Panc1 (cell line): ENCODE results near the gene MEGF6. TPM values are rescaled to one million over a fixed set of nuclear protein-coding genes. Genes with fewer than 3 reads are reported as not detected.

ENCODE experiments used
- ATAC-seq: fragments of 200-7000 bp; cut with Tn5 transposase; 2 replicates; pipeline ENCODE4 v1.9.1; 2020; ENCODE audit warnings: mild to moderate bottlenecking, moderate library complexity
- BruUV-seq: library from RNA; stranded (reverse); fragments of 400-500 nt; replicated peaks from 2 replicates; lab custom pipeline; 2021; lab: Mats Ljungman, UMichigan
- CTCF ChIA-PET: fragments of 300-600 bp; sonication (Branson Sonifier 250); formaldehyde crosslinking; loops from one replicate; lab custom pipeline; 2022; ENCODE audit warnings: antibody characterized with exemption; lab: Charles Lee
- POLR2A ChIA-PET: fragments of 300-600 bp; sonication (Branson Sonifier 250); formaldehyde crosslinking; loops from one replicate; lab custom pipeline; 2022; ENCODE audit warnings: antibody characterized with exemption; lab: Charles Lee
- DNase-seq: peaks from one replicate; pipeline ENCODE4 v3.0.0-alpha.2; 2010; ENCODE audit warnings: low read depth, low spot score
- H3K27ac ChIP-seq: 2 replicates; pipeline ENCODE4 v1.5.1; 2011; ENCODE audit warnings: mild to moderate bottlenecking, low read length, inconsistent platforms
- H3K27me3 ChIP-seq: fragments of 200-500 bp; sonication (Bioruptor generic); 2 replicates; pipeline ENCODE4 v1.6.0; 2014; ENCODE audit warnings: low read length, inconsistent platforms; ENCODE audit not compliant: control insufficient read depth, insufficient read depth
- H3K36me3 ChIP-seq: fragments of 200-500 bp; sonication (Bioruptor generic); 2 replicates; pipeline ENCODE4 v1.5.1; 2014; ENCODE audit warnings: inconsistent platforms, mild to moderate bottlenecking, low read length, moderate library complexity; ENCODE audit not compliant: control insufficient read depth, insufficient read depth
- H3K4me1 ChIP-seq: 2 replicates; pipeline ENCODE4 v1.5.1; 2011; ENCODE audit warnings: inconsistent platforms, mild to moderate bottlenecking, low read length, moderate library complexity; ENCODE audit not compliant: control insufficient read depth, insufficient read depth
- H3K4me3 ChIP-seq, 2 experiments: 2 replicates each; pipeline ENCODE4 v1.5.1; 2011 to 2012; ENCODE audit warnings: low read depth in 2 of 2, low read length in 2 of 2, mild to moderate bottlenecking in 2 of 2, inconsistent platforms in 1 of 2, moderate library complexity in 1 of 2
- H3K9me3 ChIP-seq: fragments of 200-500 bp; sonication (Bioruptor generic); 2 replicates; pipeline ENCODE4 v1.5.1; 2014; ENCODE audit warnings: low read depth, mild to moderate bottlenecking, inconsistent platforms, low read length, moderate library complexity; ENCODE audit not compliant: control insufficient read depth, insufficient read depth
- POLR2AphosphoS5 ChIP-seq: IDR thresholded peaks from 2 replicates; pipeline ENCODE4 v1.6.1; 2012; ENCODE audit warnings: mild to moderate bottlenecking, low read depth, low read length, moderate library complexity
- SIN3A ChIP-seq: IDR thresholded peaks from 2 replicates; pipeline ENCODE4 v1.6.1; 2012; ENCODE audit warnings: low read depth, mild to moderate bottlenecking, low read length, moderate library complexity, borderline replicate concordance; ENCODE audit not compliant: insufficient read depth
- TCF7L2 ChIP-seq: IDR thresholded peaks from 2 replicates; pipeline ENCODE4 v1.6.1; 2011; ENCODE audit warnings: mild to moderate bottlenecking, low read depth, low read length, inconsistent platforms
- in situ Hi-C: cut with HindIII; loops from 2 replicates; pipeline ENCODE4 v1.10.0; 2016; ENCODE audit warnings: low sequenced_read_pairs, low pct_unique_long_range_greater_than_20kb
- intact Hi-C: fragments of 100-400 bp; cut with micrococcal nuclease; formaldehyde crosslinking; loops from one replicate; pipeline ENCODE4 v1.10.0; 2022; ENCODE audit not compliant: unreplicated experiment
- total RNA-seq: library from RNA; stranded (reverse); gene quantifications from one replicate; pipeline ENCODE4 v1.2.1, GENCODE V29; 2021; ENCODE audit not compliant: unreplicated experiment
- TF ChIP-seq, protein P1 (sequence below), 2 experiments: IDR thresholded peaks; 2 replicates each; pipeline ENCODE4 v1.6.1; 2011 to 2012; ENCODE audit warnings: low read depth in 2 of 2, control low read depth in 1 of 2, low read length in 1 of 2, mild to moderate bottlenecking in 1 of 2, moderate library complexity in 1 of 2; ENCODE audit not compliant: insufficient read depth in 1 of 2
- TF ChIP-seq, protein P2 (sequence below): fragments of 450-650 bp; IDR thresholded peaks from 2 replicates; pipeline ENCODE4 v1.5.1; 2017; ENCODE audit warnings: mild to moderate bottlenecking

Gene MEGF6
- total RNA-seq, 1 experiment from 2014 or later: 32.6 TPM

DNA sequence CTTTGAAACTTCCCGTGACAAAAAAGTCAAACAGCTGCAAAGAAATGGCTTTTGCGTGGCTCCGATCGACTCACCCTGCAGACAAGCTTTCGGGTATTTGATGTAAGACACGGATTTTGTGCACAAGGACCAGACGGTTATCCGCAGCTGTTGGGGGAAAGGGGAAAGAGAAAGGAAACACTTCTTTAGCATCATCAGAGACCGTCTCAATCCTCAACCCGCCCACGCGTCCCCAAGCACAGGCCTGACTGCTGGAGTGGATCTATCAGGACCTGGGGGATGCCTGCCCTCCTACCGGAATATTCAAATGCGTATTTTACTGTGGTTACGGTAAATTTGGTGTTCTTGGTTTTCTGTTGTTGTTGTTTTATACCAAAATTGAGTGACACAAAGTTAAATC, 27.4 kb upstream of the MEGF6 start:
- ATAC-seq (no peak), DNase-seq (no peak)
- BruUV-seq: no TSS peak
- in situ Hi-C loops: no loop called here
- intact Hi-C loops: no loop called here
- Histone ChIP-seq H3K36me3 (no peaks in the 10 kb centered on the region), H3K4me3 (no peak overlapping the region), H3K27me3 (no peaks in the 10 kb centered on the region), H3K4me1 (no peaks in the 10 kb centered on the region), H3K27ac (no peak overlapping the region), H3K9me3 (no peaks in the 10 kb centered on the region)
- TF ChIP-seq, protein P1, sequence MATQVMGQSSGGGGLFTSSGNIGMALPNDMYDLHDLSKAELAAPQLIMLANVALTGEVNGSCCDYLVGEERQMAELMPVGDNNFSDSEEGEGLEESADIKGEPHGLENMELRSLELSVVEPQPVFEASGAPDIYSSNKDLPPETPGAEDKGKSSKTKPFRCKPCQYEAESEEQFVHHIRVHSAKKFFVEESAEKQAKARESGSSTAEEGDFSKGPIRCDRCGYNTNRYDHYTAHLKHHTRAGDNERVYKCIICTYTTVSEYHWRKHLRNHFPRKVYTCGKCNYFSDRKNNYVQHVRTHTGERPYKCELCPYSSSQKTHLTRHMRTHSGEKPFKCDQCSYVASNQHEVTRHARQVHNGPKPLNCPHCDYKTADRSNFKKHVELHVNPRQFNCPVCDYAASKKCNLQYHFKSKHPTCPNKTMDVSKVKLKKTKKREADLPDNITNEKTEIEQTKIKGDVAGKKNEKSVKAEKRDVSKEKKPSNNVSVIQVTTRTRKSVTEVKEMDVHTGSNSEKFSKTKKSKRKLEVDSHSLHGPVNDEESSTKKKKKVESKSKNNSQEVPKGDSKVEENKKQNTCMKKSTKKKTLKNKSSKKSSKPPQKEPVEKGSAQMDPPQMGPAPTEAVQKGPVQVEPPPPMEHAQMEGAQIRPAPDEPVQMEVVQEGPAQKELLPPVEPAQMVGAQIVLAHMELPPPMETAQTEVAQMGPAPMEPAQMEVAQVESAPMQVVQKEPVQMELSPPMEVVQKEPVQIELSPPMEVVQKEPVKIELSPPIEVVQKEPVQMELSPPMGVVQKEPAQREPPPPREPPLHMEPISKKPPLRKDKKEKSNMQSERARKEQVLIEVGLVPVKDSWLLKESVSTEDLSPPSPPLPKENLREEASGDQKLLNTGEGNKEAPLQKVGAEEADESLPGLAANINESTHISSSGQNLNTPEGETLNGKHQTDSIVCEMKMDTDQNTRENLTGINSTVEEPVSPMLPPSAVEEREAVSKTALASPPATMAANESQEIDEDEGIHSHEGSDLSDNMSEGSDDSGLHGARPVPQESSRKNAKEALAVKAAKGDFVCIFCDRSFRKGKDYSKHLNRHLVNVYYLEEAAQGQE (IDR thresholded peaks at IDR 0.05; ENCODE audit: insufficient read depth in 1 of 2, low read depth in 2 of 2, low read length in 1 of 2): no peak
- CTCF ChIA-PET: no interaction called here
- POLR2A ChIA-PET: no interaction called here

DNA sequence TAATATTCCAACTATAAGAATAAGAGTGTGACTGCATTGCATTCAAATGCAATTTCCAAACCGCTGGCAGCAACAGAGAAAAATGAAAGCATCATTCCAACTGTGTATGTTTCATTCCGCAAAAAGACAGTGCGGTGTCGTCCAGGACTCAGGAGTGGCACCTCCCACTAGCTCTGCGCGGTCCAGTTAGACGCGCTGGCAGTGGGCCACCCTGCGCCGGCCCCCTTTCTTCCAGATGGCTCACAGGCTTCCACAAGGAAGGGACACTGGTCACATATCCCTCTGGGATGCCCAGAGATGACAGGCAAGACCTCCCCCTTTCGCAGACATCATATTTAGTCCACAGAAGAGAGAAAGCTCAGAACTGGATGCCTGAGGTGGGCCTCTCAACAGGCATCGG, 26.7 kb upstream of the MEGF6 start:
- ChIA-PET POLR2A (no interaction called here), CTCF (no interaction called here)
- in situ Hi-C loops (no loop called here), intact Hi-C loops (no loop called here)
- H3K36me3 ChIP-seq: peaks cover 2% of the 10 kb centered on the region; the same call in 1 of the 2 replicates
- no TSS peak for BruUV-seq
- TF ChIP-seq, protein P2, sequence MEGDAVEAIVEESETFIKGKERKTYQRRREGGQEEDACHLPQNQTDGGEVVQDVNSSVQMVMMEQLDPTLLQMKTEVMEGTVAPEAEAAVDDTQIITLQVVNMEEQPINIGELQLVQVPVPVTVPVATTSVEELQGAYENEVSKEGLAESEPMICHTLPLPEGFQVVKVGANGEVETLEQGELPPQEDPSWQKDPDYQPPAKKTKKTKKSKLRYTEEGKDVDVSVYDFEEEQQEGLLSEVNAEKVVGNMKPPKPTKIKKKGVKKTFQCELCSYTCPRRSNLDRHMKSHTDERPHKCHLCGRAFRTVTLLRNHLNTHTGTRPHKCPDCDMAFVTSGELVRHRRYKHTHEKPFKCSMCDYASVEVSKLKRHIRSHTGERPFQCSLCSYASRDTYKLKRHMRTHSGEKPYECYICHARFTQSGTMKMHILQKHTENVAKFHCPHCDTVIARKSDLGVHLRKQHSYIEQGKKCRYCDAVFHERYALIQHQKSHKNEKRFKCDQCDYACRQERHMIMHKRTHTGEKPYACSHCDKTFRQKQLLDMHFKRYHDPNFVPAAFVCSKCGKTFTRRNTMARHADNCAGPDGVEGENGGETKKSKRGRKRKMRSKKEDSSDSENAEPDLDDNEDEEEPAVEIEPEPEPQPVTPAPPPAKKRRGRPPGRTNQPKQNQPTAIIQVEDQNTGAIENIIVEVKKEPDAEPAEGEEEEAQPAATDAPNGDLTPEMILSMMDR: no peak
- TF ChIP-seq SIN3A (no peak), TCF7L2 (no peak), POLR2AphosphoS5 (no peak)
- TF ChIP-seq, protein P1 (IDR thresholded peaks at IDR 0.05; ENCODE audit: insufficient read depth in 1 of 2, low read depth in 2 of 2, low read length in 1 of 2): no peak
- H3K4me3 ChIP-seq: no peak overlapping the region
- no peak overlapping the region for H3K27ac ChIP-seq
- DNase-seq: no peak
- H3K9me3 ChIP-seq: no peaks in the 10 kb centered on the region
- ATAC-seq: no peak
- H3K27me3 ChIP-seq: no peaks in the 10 kb centered on the region
- no peaks in the 10 kb centered on the region for H3K4me1 ChIP-seq
